BE2C (cell line): Measurements from ENCODE around the gene DUSP12.
"Not testable (repeated sequence)": the region's sequence is repeated elsewhere in the genome, so short reads cannot be mapped to it uniquely, and the experiment has no call there.

ENCODE experiments used
- DNase-seq: peaks from one replicate; pipeline ENCODE4 v3.0.0-alpha.2; 2020
- H3K27me3 ChIP-seq: fragments of 250-450 bp; sonication (Bioruptor Pico); 2 replicates; pipeline ENCODE4 v1.5.1; 2020; ENCODE audit warnings: mild to moderate bottlenecking
- H3K36me3 ChIP-seq: fragments of 250-450 bp; sonication (Bioruptor Pico); 2 replicates; pipeline ENCODE4 v1.5.1; 2020; ENCODE audit warnings: mild to moderate bottlenecking
- H3K4me1 ChIP-seq: fragments of 250-450 bp; sonication (Bioruptor Pico); 2 replicates; pipeline ENCODE4 v1.5.1; 2020
- H3K4me3 ChIP-seq: 2 replicates; pipeline ENCODE4 v1.5.1; 2011; ENCODE audit warnings: low read depth, low read length
- H3K9me3 ChIP-seq: fragments of 250-450 bp; sonication (Bioruptor Pico); 2 replicates; pipeline ENCODE4 v1.5.1; 2020
- CTCF ChIP-seq: IDR thresholded peaks from 2 replicates; pipeline ENCODE4 v1.5.1; 2012; ENCODE audit warnings: mild to moderate bottlenecking, low read depth, low read length

DUSP12 gene

GRCh38 chr1:161766102-161766981 lies 16.8 kb downstream of the DUSP12 start, which contains the start of gene ATF6:
Gene ATF6 (plus strand): TSS chr1:161766320. CDS start chr1:161766361, 41 bp downstream.
- Histone ChIP-seq H3K27me3 (no peaks in the 10 kb centered on the region), H3K36me3 (no peaks in the 10 kb centered on the region; the same call in 1 of the 2 replicates), H3K4me3 (peak within 1 kb of the TSS; percentile 78), H3K4me1 (no peaks in the 10 kb centered on the region), H3K9me3 (no peaks in the 10 kb centered on the region)
- DNase-seq: peak; percentile 82
- no peak for TF ChIP-seq CTCF

- DNase-seq: no peak
- no peak for TF ChIP-seq CTCF
- Histone ChIP-seq H3K4me3 (no peak overlapping the region), H3K27me3 (no peaks in the 10 kb centered on the region), H3K4me1 (no peaks in the 10 kb centered on the region), H3K9me3 (no peaks in the 10 kb centered on the region), H3K36me3 (no peaks in the 10 kb centered on the region; the same call in 1 of the 2 replicates)
These were observed 18.9 kb downstream of the DUSP12 start for GRCh38 chr1:161768461-161768860.

GRCh38 chr1:161768986-161769672 lies 19.5 kb downstream of the DUSP12 start:
- Histone ChIP-seq H3K4me1 (no peaks in the 10 kb centered on the region), H3K4me3 (no peak overlapping the region)
- TF ChIP-seq CTCF: no peak

GRCh38 chr1:161769673-161770045 lies 20.1 kb downstream of the DUSP12 start:
- not testable (repeated sequence) for H3K4me1 ChIP-seq, H3K36me3 ChIP-seq, H3K4me3 ChIP-seq, DNase-seq, H3K27me3 ChIP-seq, H3K9me3 ChIP-seq

More at GRCh38 chr1:161768986-161769672, 19.5 kb downstream of the DUSP12 start:
- no peaks in the 10 kb centered on the region for H3K9me3 ChIP-seq
- H3K36me3 ChIP-seq: no peaks in the 10 kb centered on the region; the same call in 1 of the 2 replicates
- no peak for DNase-seq
- no peaks in the 10 kb centered on the region for H3K27me3 ChIP-seq

- no peaks in the 10 kb centered on the region; the same call in 1 of the 2 replicates for H3K36me3 ChIP-seq
- no peak for TF ChIP-seq CTCF
- H3K4me1 ChIP-seq: no peaks in the 10 kb centered on the region
- no peaks in the 10 kb centered on the region for H3K9me3 ChIP-seq
- no peak for DNase-seq
- no peaks in the 10 kb centered on the region for H3K27me3 ChIP-seq
- no peak overlapping the region for H3K4me3 ChIP-seq
These were observed 20.7 kb downstream of the DUSP12 start for GRCh38 chr1:161770250-161770649.

- no peak for TF ChIP-seq CTCF
- Histone ChIP-seq H3K9me3 (no peaks in the 10 kb centered on the region), H3K4me3 (no peak overlapping the region), H3K36me3 (no peaks in the 10 kb centered on the region; the same call in 1 of the 2 replicates), H3K4me1 (no peaks in the 10 kb centered on the region), H3K27me3 (no peaks in the 10 kb centered on the region)
- no peak for DNase-seq
These were observed 21.6 kb downstream of the DUSP12 start for GRCh38 chr1:161771161-161771560.
